GM12873 (cell line): ENCODE measurements around the gene ZNRF2.

Source experiments
- CTCF ChIP-seq: IDR thresholded peaks from 2 replicates; pipeline ENCODE4 v1.5.1; 2012; ENCODE audit warnings: low read depth, mild to moderate bottlenecking, moderate library complexity, low read length, control low read depth; ENCODE audit not compliant: insufficient read depth; ENCODE audit errors: missing control alignments

Gene ZNRF2

GRCh38 chr7:30351724-30352123 is 67.3 kb downstream of the ZNRF2 start:
- no peak for TF ChIP-seq CTCF

- TF ChIP-seq CTCF, result peak; percentile 29
Observed at GRCh38 chr7:30352169-30352568, 67.8 kb downstream of the ZNRF2 start.

- no peak for TF ChIP-seq CTCF
Observed at GRCh38 chr7:30353532-30353931, 69.1 kb downstream of the ZNRF2 start.

- TF ChIP-seq CTCF, result no peak
Observed at GRCh38 chr7:30353932-30354607, 69.7 kb downstream of the ZNRF2 start.

GRCh38 chr7:30354791-30355190 is 70.4 kb downstream of the ZNRF2 start:
- no peak for TF ChIP-seq CTCF

- no peak for TF ChIP-seq CTCF
Observed at GRCh38 chr7:30359957-30360356, 75.6 kb downstream of the ZNRF2 start.

GRCh38 chr7:30363778-30364563 is 79.6 kb downstream of the ZNRF2 start:
- no peak for TF ChIP-seq CTCF
